Posterior vena cava (tissue), 2 donors: ENCODE results near the gene TUBGCP6. TPM values are rescaled to one million over a fixed set of nuclear protein-coding genes. Genes with fewer than 3 reads are reported as not detected.
"Not testable (repeated sequence)": the region's sequence is repeated elsewhere in the genome, so short reads cannot be mapped to it uniquely, and the experiment has no call there.

ENCODE experiments used
- DNase-seq: peaks from one replicate; pipeline ENCODE4 v3.0.0-alpha.2; 2020; ENCODE audit warnings: low spot score
- intact Hi-C, 2 donors: fragments of 100-400 bp; cut with DNase I; formaldehyde crosslinking; loops; one replicate each; pipeline versions ENCODE4 v1.14.1 to v1.14.2; 2022 to 2023
- total RNA-seq, 2 donors: library from RNA; stranded (reverse); fragmentation: NEBNext Ultra II Directional; extraction: Animal tissue kit (Norgen Biotek cat#: 25700); gene quantifications; one replicate each; pipeline ENCODE4 v1.2.1, GENCODE V29; 2021
- donor health status: DM: yes; HTN: yes; CAD: no.
- donor health status: DM: yes; HTN: yes; CAD: no.

TUBGCP6 gene
- total RNA-seq, 2 donors from 2014 or later: 20.6 to 23.4 TPM

DNA sequence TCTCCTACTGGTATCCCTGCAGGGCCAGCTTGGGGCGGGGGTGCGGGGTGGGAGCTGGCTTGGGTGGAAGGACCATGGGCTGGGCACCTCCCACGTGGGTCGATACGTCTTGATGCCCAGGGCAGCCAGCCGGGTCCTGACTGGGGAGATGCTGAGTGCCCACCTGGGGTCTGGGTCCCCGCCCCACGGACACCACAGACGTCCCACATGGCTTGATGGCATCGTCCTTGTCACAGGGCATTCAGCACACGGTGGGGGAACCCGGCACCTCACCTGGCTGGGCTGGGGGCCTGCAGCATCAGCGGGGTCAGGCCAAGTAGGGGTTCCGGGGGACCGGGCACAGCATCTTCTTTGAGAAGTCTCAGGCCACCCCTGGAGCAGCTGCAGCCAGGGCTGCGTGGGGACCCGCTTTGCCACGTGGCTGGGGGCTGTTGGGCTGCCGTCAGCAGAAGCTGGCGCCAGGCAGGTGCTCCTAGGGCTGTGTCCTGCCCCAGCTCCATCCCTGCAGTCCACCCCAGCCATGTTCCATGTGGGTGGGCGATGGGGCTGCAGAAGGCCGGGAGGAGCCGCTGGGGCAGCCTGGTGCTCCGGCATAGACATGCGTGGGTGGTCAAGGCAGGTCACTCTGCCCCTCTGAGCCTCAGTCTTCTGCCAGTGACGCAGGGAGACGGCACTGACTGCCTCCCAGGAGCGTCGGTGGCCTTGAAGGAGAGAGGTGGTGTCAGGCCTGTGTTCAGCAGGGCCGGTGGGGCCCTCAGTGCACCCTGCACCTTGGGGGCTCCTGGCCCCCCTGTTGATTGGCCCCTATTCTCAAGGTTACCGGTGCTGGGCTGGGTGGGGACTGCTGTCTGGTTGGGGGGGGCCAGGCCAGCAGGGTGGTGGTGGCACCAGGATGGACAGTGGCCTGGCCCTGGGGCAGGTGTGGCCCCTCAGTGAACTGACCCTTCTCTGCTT, 35.6 kb downstream of the TUBGCP6 start:
- intact Hi-C loops: loop anchor here in 1 of 2 donors (5.0 kb wide), 1 partner anchor 62 kb away; no protein-coding TSS in a partner anchor
- no peak for DNase-seq

GRCh38 chr22:50208430-50208938, 36.3 kb downstream of the TUBGCP6 start:
- DNase-seq: no peak
- intact Hi-C loops: loop anchor here in 1 of 2 donors (5.0 kb wide), 1 partner anchor 61 kb away; no protein-coding TSS in a partner anchor

- no peak for DNase-seq
- intact Hi-C loops: loop anchor here in 1 of 2 donors (5.0 kb wide), 1 partner anchor 60 kb away; no protein-coding TSS in a partner anchor
Observed at GRCh38 chr22:50207383-50208140, 37.3 kb downstream of the TUBGCP6 start.

- peak; percentile 93 for DNase-seq
- intact Hi-C loops: loop anchor here in 1 of 2 donors (5.0 kb wide), 1 partner anchor 59 kb away; no protein-coding TSS in a partner anchor
Observed at GRCh38 chr22:50206599-50206998, 38.2 kb downstream of the TUBGCP6 start.

DNA sequence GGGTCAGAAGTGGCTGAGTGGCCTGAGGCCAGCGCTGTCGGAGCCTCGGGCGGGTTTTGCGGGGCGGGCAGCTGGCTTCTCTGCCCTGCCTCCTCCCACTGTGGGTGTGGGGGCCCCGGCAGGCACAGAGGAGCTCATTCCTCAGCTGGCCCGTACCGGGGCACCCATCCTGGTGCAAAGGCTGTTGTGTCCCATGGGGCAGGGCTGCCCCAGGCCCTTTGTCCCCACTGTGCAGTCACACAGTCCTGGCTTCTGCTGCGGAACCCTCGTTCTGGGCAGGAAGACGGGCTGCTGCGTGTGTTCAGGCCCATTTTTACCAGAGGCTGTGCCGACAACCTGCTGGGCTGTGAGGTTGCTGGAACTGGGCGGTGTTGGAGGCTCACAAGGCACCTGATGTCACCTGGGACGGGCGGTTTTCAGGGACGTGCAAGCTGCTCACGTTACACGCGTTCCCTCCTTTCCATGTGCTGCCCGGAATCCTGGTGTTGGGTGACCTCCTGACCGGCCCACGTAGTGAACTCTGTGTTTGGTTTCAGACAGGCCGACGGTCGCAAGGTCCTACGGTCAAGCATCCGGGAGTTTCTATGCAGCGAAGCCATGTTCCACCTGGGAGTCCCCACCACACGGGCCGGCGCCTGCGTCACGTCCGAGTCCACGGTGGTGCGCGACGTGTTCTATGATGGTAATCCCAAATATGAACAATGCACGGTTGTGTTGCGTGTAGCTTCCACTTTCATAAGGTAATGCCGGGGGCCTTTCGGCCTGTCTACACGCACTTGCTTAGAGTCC, 38.8 kb downstream of the TUBGCP6 start:
- DNase-seq: no peak
- intact Hi-C loops: loop anchor here in 1 of 2 donors (5.0 kb wide), 1 partner anchor 59 kb away; no protein-coding TSS in a partner anchor

- DNase-seq: not testable (repeated sequence)
- intact Hi-C loops: loop anchor here in 1 of 2 donors (5.0 kb wide), 1 partner anchor 58 kb away; no protein-coding TSS in a partner anchor
Observed at GRCh38 chr22:50204998-50205397, 39.8 kb downstream of the TUBGCP6 start.

GRCh38 chr22:50204571-50204970, 40.3 kb downstream of the TUBGCP6 start:
- DNase-seq: no peak
- intact Hi-C loops: no loop called here

- intact Hi-C loops: no loop called here
- DNase-seq: no peak
Observed at GRCh38 chr22:50203288-50203687, 41.5 kb downstream of the TUBGCP6 start.

DNA sequence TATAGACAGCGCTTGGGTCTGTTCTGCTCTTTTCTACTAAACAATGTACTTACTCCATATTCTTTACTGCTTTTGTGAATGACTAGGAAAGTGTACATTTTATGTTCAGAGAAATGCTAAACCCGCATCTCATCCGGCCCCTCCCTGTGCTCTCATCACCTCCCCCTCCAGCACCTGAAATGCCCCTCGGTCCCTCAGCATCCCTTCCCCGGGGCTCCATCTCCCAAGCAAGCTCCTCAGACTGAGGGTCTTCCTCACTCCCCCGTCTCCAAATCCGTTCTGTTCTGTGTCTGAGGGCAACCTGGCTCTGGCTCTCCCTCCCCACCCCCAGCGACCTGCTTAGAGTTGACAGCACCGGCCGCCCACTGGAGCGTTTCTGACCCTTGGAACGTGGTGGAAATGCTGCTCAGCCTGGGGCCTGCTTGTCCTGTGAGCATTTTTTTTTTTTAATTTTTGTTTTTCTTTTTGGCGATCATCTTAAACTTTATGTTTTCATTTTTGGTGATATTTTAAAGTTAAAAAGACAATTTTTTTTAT, 42.6 kb downstream of the TUBGCP6 start:
- intact Hi-C loops: no loop called here

GRCh38 chr22:50201191-50202129, 43.4 kb downstream of the TUBGCP6 start:
- no peak for DNase-seq
- intact Hi-C loops: no loop called here

More for the DNA sequence above, 42.6 kb downstream of the TUBGCP6 start:
- no peak for DNase-seq

- peak; percentile 97 for DNase-seq
- intact Hi-C loops: no loop called here
Observed at GRCh38 chr22:50200461-50201190, 44.2 kb downstream of the TUBGCP6 start, which contains the start of gene SELENOO. Gene SELENOO, plus strand, starts transcription at chr22:50201011. Its CDS starts 26 bp downstream, at chr22:50201037.

- no peak for DNase-seq
- intact Hi-C loops: no loop called here
Observed at GRCh38 chr22:50199829-50200460, 44.9 kb downstream of the TUBGCP6 start.

DNA sequence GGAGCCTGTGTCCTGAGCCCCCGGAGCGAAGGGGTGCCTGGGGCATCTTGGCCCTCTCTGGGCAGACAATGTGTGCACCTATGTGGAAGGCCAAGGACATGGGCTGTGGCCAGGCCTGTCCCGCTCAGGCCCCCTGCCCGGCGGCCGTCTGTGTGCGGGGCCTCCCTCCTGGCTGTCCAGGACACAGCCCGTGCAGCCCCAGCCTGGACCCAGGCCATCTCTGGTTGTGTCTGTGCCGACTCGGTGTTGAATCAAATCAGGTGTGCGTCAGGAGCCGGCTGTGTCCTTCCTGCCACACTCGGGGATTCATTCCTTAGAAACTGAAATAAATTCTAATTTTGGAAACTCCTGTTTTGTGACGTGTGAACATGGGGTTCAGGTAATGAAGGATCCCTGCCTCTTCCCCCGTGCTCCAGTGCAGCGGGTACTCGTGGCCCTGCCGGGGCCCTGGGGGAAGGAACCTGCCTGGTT, 45.5 kb downstream of the TUBGCP6 start:
- intact Hi-C loops: no loop called here
- no peak for DNase-seq

GRCh38 chr22:50198624-50199017, 46.2 kb downstream of the TUBGCP6 start:
- intact Hi-C loops: no loop called here
- no peak for DNase-seq

DNA sequence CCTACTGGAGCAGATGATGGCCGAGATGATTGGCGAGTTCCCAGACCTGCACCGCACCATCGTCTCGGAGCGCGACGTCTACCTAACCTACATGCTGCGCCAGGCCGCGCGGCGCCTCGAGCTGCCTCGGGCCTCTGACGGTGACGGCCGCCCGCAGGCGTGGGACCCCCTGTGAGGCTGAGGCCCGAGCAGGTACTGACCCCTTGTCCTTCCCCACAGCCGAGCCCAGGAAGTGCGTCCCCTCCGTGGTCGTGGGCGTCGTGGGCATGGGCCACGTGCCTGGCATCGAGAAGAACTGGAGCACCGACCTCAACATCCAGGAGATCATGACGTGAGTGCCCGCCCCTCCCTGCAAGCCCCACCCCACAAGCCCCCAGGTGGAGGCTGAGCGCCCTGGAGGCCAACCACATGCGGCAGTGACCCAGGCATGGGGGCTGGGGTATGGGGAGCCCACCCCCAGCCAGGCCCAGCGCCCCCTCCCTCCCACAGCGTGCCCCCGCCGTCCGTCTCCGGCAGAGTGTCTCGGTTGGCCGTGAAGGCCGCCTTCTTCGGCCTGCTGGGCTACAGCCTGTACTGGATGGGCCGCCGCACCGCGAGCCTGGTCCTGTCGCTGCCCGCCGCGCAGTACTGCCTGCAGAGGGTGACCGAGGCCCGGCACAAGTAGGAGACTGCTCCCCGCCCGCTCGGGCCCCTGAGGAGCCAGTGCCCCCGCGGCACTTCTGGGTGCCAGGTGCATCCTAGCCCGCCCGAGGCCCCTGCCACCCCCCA, 46.8 kb downstream of the TUBGCP6 start:
- intact Hi-C loops: no loop called here
- DNase-seq: no peak
